GM12865 (cell line): ENCODE data around the gene COL5A2.

ENCODE experiments used
- DNase-seq: peaks from one replicate; pipeline ENCODE4 v3.0.0; 2010; ENCODE audit warnings: low read depth
- H3K4me3 ChIP-seq: 2 replicates; pipeline ENCODE4 v1.5.1; 2011; ENCODE audit warnings: mild to moderate bottlenecking, low read depth, low read length, control low read depth
- CTCF ChIP-seq: IDR thresholded peaks from 2 replicates; pipeline ENCODE4 v1.5.1; 2011; ENCODE audit warnings: low read length, control low read depth, low read depth, inconsistent platforms; ENCODE audit not compliant: insufficient read depth; ENCODE audit errors: missing control alignments

The COL5A2 gene

GRCh38 chr2:189102735-189103134 is 76.8 kb downstream of the COL5A2 start:
- H3K4me3 ChIP-seq = no peak overlapping the region
- no peak for TF ChIP-seq CTCF
- DNase-seq = no peak

GRCh38 chr2:189097934-189098333 is 81.6 kb downstream of the COL5A2 start:
- no peak overlapping the region for H3K4me3 ChIP-seq
- no peak for DNase-seq
- TF ChIP-seq CTCF = no peak

- no peak for DNase-seq
- no peak for TF ChIP-seq CTCF
- no peak overlapping the region for H3K4me3 ChIP-seq
Measured at GRCh38 chr2:189096769-189097447, 82.7 kb downstream of the COL5A2 start.

GRCh38 chr2:189095101-189095500 is 84.5 kb downstream of the COL5A2 start:
- no peak for TF ChIP-seq CTCF
- H3K4me3 ChIP-seq = no peak overlapping the region
- no peak for DNase-seq

- no peak for TF ChIP-seq CTCF
- DNase-seq = no peak
- H3K4me3 ChIP-seq = no peak overlapping the region
Measured at GRCh38 chr2:189092936-189093335, 86.6 kb downstream of the COL5A2 start.

GRCh38 chr2:189091253-189091652 is 88.3 kb downstream of the COL5A2 start:
- DNase-seq = no peak
- no peak for TF ChIP-seq CTCF
- no peak overlapping the region for H3K4me3 ChIP-seq

GRCh38 chr2:189088591-189089205 is 90.9 kb downstream of the COL5A2 start:
- no peak for TF ChIP-seq CTCF
- no peak for DNase-seq
- H3K4me3 ChIP-seq = no peak overlapping the region
